Activated T-cell treated with anti-CD3 and anti-CD28 coated beads for 4 hours (primary cell): ENCODE data around the gene MTARC1.

Experiments
- DNase-seq: peaks from one replicate; pipeline ENCODE4 v3.0.0-alpha.2; 2020

MTARC1 gene

DNA sequence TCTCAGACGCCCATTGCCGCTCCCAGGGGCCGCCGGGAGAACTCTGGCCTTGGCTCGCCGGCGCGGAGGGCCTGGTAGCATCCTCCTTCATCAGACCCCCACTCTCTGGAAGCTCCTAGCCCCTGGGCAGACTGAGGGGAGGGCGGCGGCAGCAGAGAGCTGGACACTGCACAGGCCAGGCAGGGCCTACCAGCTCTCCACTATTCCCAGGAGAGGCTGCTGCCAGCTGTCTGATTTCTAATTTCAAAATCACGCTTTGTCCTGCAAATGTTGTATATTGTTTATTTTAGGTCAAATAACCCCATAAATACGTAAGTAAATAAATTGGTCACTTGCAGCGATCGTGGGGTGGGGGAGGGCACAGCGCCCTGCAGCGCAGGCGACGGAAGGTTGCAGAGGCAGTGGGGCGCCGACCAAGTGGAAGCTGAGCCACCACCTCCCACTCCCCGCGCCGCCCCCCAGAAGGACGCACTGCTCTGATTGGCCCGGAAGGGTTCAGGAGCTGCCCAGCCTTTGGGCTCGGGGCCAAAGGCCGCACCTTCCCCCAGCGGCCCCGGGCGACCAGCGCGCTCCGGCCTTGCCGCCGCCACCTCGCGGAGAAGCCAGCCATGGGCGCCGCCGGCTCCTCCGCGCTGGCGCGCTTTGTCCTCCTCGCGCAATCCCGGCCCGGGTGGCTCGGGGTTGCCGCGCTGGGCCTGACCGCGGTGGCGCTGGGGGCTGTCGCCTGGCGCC, at the start of gene MTARC1:
Gene MTARC1, plus strand, starts transcription at position 577 of the 732 bp plus-strand sequence. Its CDS starts 32 bp downstream, at position 609.
- DNase-seq = no peak

DNA sequence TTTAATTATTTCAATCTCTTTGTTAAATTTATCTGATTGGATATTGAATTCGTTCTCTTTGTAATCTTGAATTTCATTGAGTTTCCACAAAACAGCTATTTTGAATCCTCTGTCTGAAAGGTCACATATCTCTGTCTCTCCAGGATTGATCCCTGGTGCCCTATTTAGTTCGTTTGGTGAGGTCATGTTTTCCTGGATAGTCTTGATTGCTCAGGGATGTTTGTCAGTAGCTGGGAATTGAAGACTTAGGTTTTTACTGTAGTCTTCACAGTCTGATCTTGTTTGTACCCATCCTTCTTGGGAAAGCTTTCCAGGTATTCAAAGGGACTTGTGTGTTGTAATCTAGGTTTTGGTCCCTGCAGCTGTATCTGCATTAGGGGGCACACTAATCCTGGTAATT, 45.4 kb upstream of the MTARC1 start:
- DNase-seq = no peak

GRCh38 chr1:220741825-220742224, 44.9 kb upstream of the MTARC1 start:
- DNase-seq = no peak

DNA sequence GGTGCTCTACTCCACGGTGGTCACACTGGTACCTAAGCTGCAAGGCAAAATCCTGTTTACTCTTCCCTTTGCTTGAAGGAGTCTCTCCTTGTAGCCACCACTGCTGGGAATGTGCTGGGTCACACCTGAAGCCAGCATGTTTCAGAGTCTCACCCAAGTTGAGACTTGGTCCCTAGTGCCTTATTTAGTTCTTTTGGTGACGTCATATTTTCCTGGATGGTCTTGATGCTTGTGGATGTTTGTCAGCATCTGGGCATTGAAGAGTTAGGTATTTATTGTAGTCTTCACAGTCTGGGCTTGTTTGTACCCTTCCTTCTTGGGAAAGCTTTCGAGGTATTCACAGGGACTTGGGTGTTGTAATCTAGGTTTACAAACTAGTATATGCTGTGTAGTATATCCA, 44.2 kb upstream of the MTARC1 start:
- DNase-seq = no peak

DNA sequence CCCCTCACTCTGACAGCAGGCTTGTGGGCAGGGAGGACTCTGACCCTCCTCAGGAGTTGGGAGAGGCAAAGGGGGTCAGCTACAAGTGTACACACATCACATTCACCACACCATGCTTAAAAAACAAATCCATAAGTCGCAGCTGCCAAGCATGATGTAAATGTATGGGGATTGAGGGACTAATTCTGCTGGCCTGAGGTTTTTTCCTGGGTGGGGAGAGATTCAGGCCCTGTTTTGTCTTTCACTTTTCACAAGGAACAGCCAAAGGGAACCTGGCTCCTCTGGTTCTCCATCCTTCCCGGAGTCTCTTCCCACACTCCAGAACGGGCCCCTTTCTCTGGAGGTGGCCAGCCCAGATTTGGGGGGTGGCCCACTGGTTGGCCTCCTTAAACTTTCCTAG, 39.9 kb upstream of the MTARC1 start:
- no peak for DNase-seq

- no peak for DNase-seq
Measured at GRCh38 chr1:220747437-220748088, 39.1 kb upstream of the MTARC1 start.

GRCh38 chr1:220748089-220748934, 38.4 kb upstream of the MTARC1 start, which contains the start of gene MTARC2:
Gene MTARC2 (plus strand): TSS chr1:220748322. CDS start chr1:220748532, 210 bp downstream.
- no peak for DNase-seq

GRCh38 chr1:220748936-220749335, 37.8 kb upstream of the MTARC1 start:
- no peak for DNase-seq

GRCh38 chr1:220750131-220750515, 36.6 kb upstream of the MTARC1 start:
- no peak for DNase-seq

DNA sequence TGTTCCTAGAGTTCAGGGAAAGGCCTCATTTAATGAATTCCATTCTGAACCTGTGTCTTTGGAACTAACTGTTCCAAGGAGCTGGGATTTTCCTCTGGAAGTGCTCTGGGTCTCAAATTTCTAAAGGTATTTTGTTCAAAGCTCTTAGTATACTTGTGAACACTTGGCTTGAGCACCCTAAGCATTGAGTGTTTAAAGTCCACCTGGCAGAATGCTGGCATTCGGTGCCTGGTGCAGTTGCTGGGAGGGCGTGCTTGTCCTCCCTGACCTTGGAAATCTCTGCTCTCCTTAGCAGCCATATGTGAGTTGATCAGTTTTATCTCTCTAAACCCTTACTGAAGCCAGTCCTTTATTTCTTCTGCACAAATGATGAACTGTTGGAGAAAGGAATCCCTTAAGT, 35.6 kb upstream of the MTARC1 start:
- DNase-seq = no peak

- no peak for DNase-seq
Measured at GRCh38 chr1:220754212-220754917, 32.3 kb upstream of the MTARC1 start.

DNA sequence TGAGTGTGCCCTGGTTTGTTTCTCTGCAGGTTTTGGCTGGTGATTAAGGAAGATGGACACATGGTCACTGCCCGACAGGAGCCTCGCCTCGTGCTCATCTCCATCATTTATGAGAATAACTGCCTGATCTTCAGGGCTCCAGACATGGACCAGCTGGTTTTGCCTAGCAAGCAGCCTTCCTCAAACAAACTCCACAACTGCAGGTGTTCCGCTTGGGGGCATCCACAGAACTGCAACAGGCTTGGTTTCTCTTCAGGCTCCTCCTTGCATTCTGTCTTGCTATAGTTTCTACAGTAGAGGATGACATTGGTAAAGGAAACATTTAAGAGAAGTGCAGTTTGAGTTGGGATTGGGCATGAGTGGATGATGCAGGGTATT, 31.8 kb upstream of the MTARC1 start:
- no peak for DNase-seq

DNA sequence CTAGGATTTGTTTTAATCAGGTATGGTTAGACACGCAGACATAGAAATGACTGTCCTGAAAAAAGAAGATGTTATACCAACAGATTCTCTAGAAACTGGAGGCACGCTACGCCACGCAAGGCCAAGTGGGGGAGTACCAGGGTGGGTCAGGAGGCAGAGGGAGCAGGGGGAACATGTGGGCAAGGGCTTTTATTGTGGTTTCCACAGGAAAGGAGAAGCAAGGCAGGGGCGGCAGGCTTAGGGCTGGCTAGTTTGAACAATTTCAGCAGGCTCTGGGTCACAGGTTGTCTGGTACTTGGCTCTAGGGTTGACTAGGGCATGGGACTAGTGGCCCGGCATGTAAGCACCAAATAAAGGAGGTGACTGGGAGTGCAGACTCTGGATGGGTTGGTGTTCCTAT, 31.4 kb upstream of the MTARC1 start:
- no peak for DNase-seq

DNA sequence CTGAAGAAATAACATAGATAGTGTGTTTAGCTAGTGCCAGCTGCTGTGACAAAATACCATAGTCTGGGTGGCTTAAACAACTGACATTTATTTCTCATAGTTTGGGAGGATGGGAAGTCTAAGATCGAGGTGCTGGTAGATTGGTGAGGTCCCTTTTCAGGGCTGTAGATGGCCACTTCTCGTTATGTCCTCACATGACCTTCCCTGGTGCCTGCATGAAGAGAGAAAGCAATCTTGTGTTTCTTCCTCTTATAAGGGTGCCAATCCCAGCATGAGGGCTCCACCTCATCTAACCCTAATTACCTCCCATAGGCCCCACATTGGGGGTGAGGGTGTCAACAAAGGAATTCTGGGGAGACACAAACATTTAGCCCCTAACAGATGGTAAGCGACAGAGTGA, 29.3 kb upstream of the MTARC1 start:
- no peak for DNase-seq

DNA sequence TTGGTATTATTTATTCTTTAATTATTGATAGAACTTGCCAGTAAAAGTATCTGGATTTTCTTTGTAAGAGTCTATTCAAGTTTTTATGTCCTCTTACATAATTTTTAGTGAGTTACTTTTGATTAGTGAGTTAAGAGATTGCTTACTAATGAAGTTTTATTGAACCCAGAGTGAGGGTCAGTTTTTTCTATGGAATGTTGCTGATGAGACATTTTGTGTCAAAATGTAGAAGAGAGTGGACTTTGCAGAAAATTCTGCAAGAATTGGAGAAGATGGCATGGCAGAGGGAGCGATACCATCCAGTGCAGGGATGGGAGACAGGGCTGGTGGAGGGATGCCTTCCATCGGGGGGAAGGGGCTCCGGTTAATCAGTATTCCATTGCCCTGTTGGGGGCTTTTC, 27.6 kb upstream of the MTARC1 start:
- no peak for DNase-seq

DNA sequence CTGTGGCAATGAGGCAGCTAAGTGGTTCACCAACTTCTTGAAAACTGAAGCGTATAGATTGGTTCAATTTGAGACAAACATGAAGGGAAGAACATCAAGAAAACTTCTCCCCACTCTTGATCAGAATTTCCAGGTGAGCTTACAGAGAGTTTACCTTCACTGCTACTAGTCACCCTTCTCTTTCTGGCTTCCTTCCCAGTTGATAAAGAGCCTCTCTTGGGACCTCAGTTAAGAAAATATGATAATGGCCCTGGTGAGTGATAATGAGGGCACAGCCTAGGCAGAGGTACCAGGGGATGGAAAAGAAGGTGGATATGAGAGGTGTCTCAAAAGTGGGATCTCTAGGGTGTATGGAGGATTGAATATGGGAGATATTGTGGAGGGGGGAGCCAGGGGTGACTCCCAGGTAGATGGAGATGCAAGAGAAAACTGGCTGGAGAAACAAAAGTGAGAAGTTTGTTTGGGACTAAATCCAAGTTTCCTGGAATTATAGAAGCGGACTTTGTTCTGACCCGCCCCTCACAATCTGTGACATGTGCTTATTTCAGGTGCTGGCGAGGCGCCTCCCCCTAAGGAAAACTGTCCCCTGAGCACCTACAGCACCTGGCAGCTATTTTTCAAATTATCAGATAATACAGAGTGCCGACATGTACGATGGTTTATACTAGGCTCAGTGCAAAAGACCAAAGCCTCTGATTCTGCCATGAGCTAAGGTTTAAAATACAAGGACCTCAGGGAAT, 24.9 kb upstream of the MTARC1 start:
- DNase-seq = no peak

- no peak for DNase-seq
Measured at GRCh38 chr1:220764757-220765156, 22.0 kb upstream of the MTARC1 start.

DNA sequence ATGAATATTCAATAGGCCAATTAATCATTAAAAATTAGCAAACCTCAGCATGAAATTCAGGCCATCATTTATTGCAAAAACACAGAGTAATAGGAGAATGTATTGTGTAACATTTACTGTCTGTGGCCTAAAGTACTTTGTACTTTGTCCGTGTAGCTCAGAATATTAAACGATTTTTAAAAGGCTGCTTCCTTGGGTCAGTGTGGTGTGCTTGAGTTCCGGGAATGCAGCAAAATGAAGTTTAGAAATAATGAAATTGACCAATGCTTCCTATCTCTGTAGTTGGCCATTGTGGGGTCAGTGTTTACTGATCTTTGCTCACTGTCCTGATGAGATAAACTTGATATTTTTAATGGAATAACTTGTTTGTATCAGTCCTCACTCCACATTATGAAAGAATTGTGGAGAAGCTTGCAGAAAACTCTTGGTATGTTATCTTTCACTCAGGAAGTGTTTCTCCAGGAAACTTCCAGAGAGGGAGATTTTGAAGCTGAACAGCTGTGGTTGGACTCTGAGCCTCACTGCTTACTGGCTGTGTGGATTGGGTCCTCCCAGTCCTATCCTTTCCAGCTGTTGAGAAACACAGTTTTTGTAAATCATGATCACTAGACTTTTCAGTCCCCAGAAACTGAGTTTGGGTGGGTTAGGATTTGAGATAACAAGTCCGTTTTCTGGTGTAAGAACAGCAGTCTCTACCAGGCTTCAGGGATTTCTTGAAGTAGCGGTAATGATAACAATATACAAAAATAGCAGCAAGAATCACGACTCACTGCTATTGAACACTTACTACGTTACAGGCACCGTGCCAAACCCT, 19.2 kb upstream of the MTARC1 start:
- DNase-seq = no peak

GRCh38 chr1:220768126-220768601, 18.5 kb upstream of the MTARC1 start:
- DNase-seq = no peak

DNA sequence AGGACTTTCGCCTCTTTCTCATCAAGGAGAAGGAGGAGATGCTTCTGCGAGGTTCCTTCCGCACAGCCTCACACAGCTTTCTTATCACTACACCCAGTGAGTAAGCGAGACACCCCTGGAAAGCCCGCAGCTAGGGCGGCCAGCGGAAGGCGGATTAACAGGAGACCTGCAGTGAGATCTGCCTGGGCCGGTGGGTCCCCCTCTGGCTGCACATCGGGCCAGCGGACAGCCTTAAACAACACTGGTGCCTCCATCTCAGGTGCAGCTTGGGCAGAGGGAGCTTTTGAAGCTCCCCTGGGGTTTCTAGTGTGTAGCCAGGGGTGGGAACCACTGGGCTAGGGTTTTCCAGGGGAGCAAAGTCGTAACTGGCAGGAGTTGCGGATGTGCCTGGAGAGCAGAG, 17.5 kb upstream of the MTARC1 start:
- DNase-seq = no peak

DNA sequence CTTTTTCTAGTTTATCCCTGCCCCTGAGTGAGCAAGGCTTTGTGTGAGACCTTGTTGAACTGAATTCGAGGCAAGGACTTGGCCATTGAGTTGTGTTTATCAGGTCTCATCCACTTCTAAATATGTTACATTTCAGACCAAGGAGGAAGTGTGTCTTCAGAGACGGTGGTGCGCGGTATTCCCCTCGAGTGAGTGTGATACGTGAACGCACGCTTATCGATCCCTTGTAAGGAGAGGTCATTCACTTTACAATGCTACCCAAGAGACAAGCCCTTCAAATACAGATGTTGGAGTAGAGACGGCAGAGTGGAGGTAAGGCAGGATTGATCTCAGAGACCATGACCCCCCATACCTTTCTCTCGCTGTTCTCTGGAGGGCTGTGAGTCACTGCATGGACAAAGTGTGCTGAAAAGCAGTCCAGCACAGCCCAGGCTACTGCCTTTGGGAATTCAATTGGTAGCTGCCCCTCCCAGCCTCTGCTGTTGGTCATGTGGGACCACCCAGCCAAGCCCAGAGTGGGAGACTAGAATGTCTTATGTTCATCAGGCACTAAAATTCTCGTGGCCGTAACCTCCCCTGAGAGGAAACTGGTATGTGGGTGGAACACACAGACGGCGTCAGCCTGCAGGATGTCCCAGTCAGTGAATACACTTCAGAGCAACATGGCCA, 16.3 kb upstream of the MTARC1 start:
- DNase-seq = no peak
